ENCODE results near the gene GPR89B. TPM values are rescaled to one million over a fixed set of nuclear protein-coding genes. Genes with fewer than 3 reads are reported as not detected.
"Not testable (repeated sequence)": the region's sequence is repeated elsewhere in the genome, so short reads cannot be mapped to it uniquely, and the experiment has no call there.

The GPR89B gene
- total RNA-seq, 3 donors from 2014 or later, result 15.2 to 28.7 (median 26.5) TPM

GRCh38 chr1:147919896-147920295 is 8.3 kb upstream of the GPR89B start:
- TF ChIP-seq, protein P1, sequence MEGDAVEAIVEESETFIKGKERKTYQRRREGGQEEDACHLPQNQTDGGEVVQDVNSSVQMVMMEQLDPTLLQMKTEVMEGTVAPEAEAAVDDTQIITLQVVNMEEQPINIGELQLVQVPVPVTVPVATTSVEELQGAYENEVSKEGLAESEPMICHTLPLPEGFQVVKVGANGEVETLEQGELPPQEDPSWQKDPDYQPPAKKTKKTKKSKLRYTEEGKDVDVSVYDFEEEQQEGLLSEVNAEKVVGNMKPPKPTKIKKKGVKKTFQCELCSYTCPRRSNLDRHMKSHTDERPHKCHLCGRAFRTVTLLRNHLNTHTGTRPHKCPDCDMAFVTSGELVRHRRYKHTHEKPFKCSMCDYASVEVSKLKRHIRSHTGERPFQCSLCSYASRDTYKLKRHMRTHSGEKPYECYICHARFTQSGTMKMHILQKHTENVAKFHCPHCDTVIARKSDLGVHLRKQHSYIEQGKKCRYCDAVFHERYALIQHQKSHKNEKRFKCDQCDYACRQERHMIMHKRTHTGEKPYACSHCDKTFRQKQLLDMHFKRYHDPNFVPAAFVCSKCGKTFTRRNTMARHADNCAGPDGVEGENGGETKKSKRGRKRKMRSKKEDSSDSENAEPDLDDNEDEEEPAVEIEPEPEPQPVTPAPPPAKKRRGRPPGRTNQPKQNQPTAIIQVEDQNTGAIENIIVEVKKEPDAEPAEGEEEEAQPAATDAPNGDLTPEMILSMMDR (IDR thresholded peaks at IDR 0.05), result no peak
- no peak for TF ChIP-seq POLR2A (IDR thresholded peaks at IDR 0.05)
- TF ChIP-seq POLR2AphosphoS5 (IDR thresholded peaks at IDR 0.05), result no peak
- Histone ChIP-seq H3K9me3 (no peaks in the 10 kb centered on the region), H3K27me3 (no peaks in the 10 kb centered on the region), H3K4me1 (no peaks in the 10 kb centered on the region), H3K27ac (no peak overlapping the region), H3K4me3 (no peak overlapping the region), H3K36me3 (no peaks in the 10 kb centered on the region)
- no peak for DNase-seq (ENCODE audit: low spot score in 2 of 2)
- intact Hi-C loops (cut with DNase I; ENCODE audit: low total_unique reads), result no loop called here

DNA sequence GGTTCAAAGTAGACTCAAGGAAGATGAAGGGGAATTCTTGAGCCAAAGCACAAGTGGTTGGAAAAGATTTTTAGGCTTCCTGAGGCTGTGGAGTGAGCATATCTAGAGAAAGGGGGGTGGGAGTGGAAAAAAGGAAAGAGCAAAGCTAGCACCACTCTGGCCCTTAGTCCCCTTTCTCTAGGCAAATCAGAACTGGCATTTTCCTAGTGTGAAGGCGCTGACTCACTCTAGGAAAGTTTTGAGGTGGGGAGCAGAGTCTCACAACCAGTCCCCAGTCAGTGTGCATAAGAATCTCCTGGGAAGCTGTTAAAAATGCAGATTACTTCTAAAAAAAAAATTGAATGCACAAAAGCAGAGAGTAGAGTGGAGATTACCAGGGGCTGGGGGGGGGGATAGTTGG is 3.4 kb upstream of the GPR89B start:
- DNase-seq (ENCODE audit: low spot score in 2 of 2), result no peak
- Histone ChIP-seq H3K4me3 (no peak overlapping the region), H3K36me3 (no peaks in the 10 kb centered on the region), H3K27me3 (no peaks in the 10 kb centered on the region), H3K27ac (no peak overlapping the region), H3K4me1 (no peaks in the 10 kb centered on the region), H3K9me3 (no peaks in the 10 kb centered on the region)
- intact Hi-C loops (cut with DNase I; ENCODE audit: low total_unique reads), result no loop called here
- TF ChIP-seq, protein P1 (IDR thresholded peaks at IDR 0.05), result no peak
- no peak for TF ChIP-seq POLR2A (IDR thresholded peaks at IDR 0.05)
- TF ChIP-seq POLR2AphosphoS5 (IDR thresholded peaks at IDR 0.05), result no peak

DNA sequence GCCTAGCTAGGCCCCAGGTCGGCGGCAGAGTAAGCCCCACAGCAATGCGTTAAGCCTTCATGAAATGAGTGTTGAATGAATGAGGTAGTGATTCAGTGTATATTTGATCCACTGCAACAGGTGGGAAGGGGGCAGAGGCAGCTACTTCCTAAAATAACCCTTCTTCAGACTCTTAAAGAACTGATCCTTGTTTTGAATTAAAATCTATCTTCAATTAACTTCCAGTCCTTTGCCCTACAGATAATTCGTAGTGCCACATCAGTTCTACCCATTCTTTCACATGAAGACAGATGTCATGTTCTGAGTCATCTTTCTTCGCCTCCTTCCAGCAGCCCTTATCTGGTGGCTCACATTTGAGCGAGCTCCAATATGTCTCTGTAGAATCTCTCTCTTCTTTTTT is 1.0 kb upstream of the GPR89B start:
- intact Hi-C loops (cut with DNase I; ENCODE audit: low total_unique reads); H3K27ac ChIP-seq; H3K36me3 ChIP-seq; H3K27me3 ChIP-seq; H3K9me3 ChIP-seq; H3K4me3 ChIP-seq; DNase-seq (ENCODE audit: low spot score in 2 of 2); H3K4me1 ChIP-seq: not testable (repeated sequence)

GRCh38 chr1:147927689-147928088 is 531 bp upstream of the GPR89B start:
- H3K4me3 ChIP-seq; H3K4me1 ChIP-seq; DNase-seq (ENCODE audit: low spot score in 2 of 2); H3K27me3 ChIP-seq; intact Hi-C loops (cut with DNase I; ENCODE audit: low total_unique reads); H3K9me3 ChIP-seq; H3K36me3 ChIP-seq; H3K27ac ChIP-seq: not testable (repeated sequence)

DNA sequence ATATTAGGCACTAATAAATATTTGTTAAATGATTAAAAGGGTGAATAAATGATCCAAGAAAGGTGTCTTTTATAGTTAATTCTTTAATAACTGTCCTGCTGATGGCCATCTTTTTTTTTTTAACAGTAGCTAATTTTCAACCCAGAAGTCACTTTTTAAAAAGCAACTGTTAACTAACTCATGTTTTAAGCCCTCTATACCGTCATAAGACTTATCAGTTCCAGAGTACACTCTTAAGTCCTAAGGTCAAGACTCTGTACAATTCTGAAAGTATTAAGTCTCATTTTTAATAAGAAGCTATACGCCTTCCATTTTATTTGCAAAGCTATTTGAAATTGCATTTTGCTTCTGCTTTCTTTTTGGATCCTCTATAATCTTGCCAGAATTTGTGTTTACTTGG is 2.9 kb downstream of the GPR89B start:
- H3K9me3 ChIP-seq; H3K27ac ChIP-seq; H3K27me3 ChIP-seq; H3K4me1 ChIP-seq; H3K4me3 ChIP-seq; H3K36me3 ChIP-seq; DNase-seq (ENCODE audit: low spot score in 2 of 2); intact Hi-C loops (cut with DNase I; ENCODE audit: low total_unique reads): not testable (repeated sequence)

DNA sequence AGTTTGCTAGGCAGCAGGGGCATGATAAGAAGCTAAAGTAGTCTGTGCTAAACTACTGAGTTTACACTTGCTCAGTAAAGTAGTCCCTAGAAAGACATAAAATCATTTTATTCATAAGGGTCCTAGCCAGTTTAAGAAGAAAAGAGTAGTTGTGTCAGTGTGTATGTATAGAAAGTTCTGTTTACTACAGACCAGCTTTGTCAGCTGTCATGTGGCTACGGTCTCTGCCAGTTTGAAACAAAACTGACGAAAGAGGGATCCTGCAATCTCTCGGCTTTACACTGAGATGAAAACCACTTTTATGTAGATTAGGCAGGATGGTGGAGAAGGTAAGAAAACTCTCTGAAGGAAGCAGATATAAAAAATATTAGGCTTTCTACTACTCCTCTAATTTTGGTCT is 7.1 kb downstream of the GPR89B start:
- DNase-seq (ENCODE audit: low spot score in 2 of 2); H3K9me3 ChIP-seq; intact Hi-C loops (cut with DNase I; ENCODE audit: low total_unique reads); H3K4me1 ChIP-seq; H3K4me3 ChIP-seq; H3K27ac ChIP-seq; H3K36me3 ChIP-seq; H3K27me3 ChIP-seq: not testable (repeated sequence)

GRCh38 chr1:147940456-147940855 is 12.2 kb downstream of the GPR89B start:
- H3K4me3 ChIP-seq; intact Hi-C loops (cut with DNase I; ENCODE audit: low total_unique reads); H3K27ac ChIP-seq; H3K27me3 ChIP-seq; H3K36me3 ChIP-seq; H3K4me1 ChIP-seq; DNase-seq (ENCODE audit: low spot score in 2 of 2); H3K9me3 ChIP-seq: not testable (repeated sequence)

DNA sequence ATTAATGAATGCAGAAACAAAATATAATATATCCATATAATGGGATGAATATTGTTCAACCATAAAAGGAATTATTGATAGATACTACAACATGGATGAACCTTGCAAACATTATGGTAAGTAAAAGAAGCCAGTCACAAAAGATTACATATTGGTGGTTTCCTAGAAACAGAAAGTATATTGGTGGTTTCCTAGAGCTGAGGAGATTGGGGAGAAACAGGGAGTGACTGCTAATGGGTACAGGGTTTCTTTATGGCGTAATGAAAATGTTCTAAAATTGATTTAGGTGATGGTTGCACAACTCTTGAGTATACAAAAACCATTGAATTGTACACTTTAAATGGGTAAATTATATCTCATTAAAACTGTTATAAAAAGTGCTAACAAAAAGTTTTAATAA is 14.3 kb downstream of the GPR89B start:
- H3K9me3 ChIP-seq; H3K4me1 ChIP-seq; DNase-seq (ENCODE audit: low spot score in 2 of 2); H3K4me3 ChIP-seq; H3K36me3 ChIP-seq; H3K27me3 ChIP-seq; intact Hi-C loops (cut with DNase I; ENCODE audit: low total_unique reads); H3K27ac ChIP-seq: not testable (repeated sequence)

GRCh38 chr1:147949517-147949916 is 21.3 kb downstream of the GPR89B start:
- H3K27ac ChIP-seq; DNase-seq (ENCODE audit: low spot score in 2 of 2); intact Hi-C loops (cut with DNase I; ENCODE audit: low total_unique reads); H3K27me3 ChIP-seq; H3K36me3 ChIP-seq; H3K9me3 ChIP-seq; H3K4me1 ChIP-seq; H3K4me3 ChIP-seq: not testable (repeated sequence)

- DNase-seq (ENCODE audit: low spot score in 2 of 2); H3K4me1 ChIP-seq; H3K27me3 ChIP-seq; H3K36me3 ChIP-seq; H3K9me3 ChIP-seq; intact Hi-C loops (cut with DNase I; ENCODE audit: low total_unique reads); H3K4me3 ChIP-seq; H3K27ac ChIP-seq: not testable (repeated sequence)
These were observed 30.7 kb downstream of the GPR89B start for GRCh38 chr1:147958906-147959305.

GRCh38 chr1:147959680-147960079 is 31.5 kb downstream of the GPR89B start:
- H3K27me3 ChIP-seq; H3K4me3 ChIP-seq; H3K36me3 ChIP-seq; DNase-seq (ENCODE audit: low spot score in 2 of 2); H3K9me3 ChIP-seq; intact Hi-C loops (cut with DNase I; ENCODE audit: low total_unique reads); H3K27ac ChIP-seq; H3K4me1 ChIP-seq: not testable (repeated sequence)

- H3K9me3 ChIP-seq; intact Hi-C loops (cut with DNase I; ENCODE audit: low total_unique reads): not testable (repeated sequence)
These were observed 36.4 kb downstream of the GPR89B start for GRCh38 chr1:147964575-147964974.

More at GRCh38 chr1:147964575-147964974, 36.4 kb downstream of the GPR89B start:
- H3K27ac ChIP-seq; H3K4me1 ChIP-seq; H3K36me3 ChIP-seq; DNase-seq (ENCODE audit: low spot score in 2 of 2); H3K27me3 ChIP-seq; H3K4me3 ChIP-seq: not testable (repeated sequence)
